LNCaP clone FGC (cell line): ENCODE measurements around the gene IL23R.
"Not testable (repeated sequence)": the region's sequence is repeated elsewhere in the genome, so short reads cannot be mapped to it uniquely, and the experiment has no call there.

Source experiments
- DNase-seq: peaks from one replicate; pipeline ENCODE4 v3.0.0-alpha.2; 2011; ENCODE audit warnings: low read depth
- H3K4me3 ChIP-seq: 2 replicates; pipeline ENCODE4 v1.5.1; 2011; ENCODE audit warnings: mild to moderate bottlenecking, low read depth, low read length, control low read depth
- CTCF ChIP-seq: IDR thresholded peaks from 2 replicates; pipeline ENCODE4 v1.5.1; 2012; ENCODE audit warnings: mild to moderate bottlenecking; ENCODE audit not compliant: control insufficient read depth, insufficient read depth; ENCODE audit errors: extremely low read depth

Gene IL23R

GRCh38 chr1:67201891-67202290, 35.6 kb downstream of the IL23R start:
- H3K4me3 ChIP-seq, result no peak overlapping the region
- DNase-seq, result no peak
- no peak for TF ChIP-seq CTCF

GRCh38 chr1:67204298-67204980, 38.2 kb downstream of the IL23R start:
- TF ChIP-seq CTCF, result no peak
- DNase-seq, result no peak
- H3K4me3 ChIP-seq, result no peak overlapping the region

GRCh38 chr1:67207398-67207797, 41.1 kb downstream of the IL23R start:
- not testable (repeated sequence) for H3K4me3 ChIP-seq, DNase-seq

- DNase-seq, result no peak
- H3K4me3 ChIP-seq, result no peak overlapping the region
- TF ChIP-seq CTCF, result no peak
These were observed 42.0 kb downstream of the IL23R start for GRCh38 chr1:67208217-67208616.

- no peak overlapping the region for H3K4me3 ChIP-seq
- DNase-seq, result no peak
- no peak for TF ChIP-seq CTCF
These were observed 43.3 kb downstream of the IL23R start for GRCh38 chr1:67209521-67209920.

GRCh38 chr1:67211589-67212563, 45.6 kb downstream of the IL23R start:
- peak; percentile 56 for TF ChIP-seq CTCF
- DNase-seq, result no peak

GRCh38 chr1:67213164-67213563, 46.9 kb downstream of the IL23R start:
- peak; percentile 47 for TF ChIP-seq CTCF

More at GRCh38 chr1:67211589-67212563, 45.6 kb downstream of the IL23R start:
- H3K4me3 ChIP-seq, result no peak overlapping the region

More at GRCh38 chr1:67213164-67213563, 46.9 kb downstream of the IL23R start:
- H3K4me3 ChIP-seq, result no peak overlapping the region
- no peak for DNase-seq
